ENCODE measurements around the gene CAMTA1.

GRCh38 chr1:7614576-7615074, 829.4 kb downstream of the CAMTA1 start:
- no peak for TF ChIP-seq CTCF (IDR thresholded peaks at IDR 0.05)
- no peak for TF ChIP-seq POLR2AphosphoS5 (IDR thresholded peaks at IDR 0.05)

All from upper lobe of left lung (tissue), 4 donors.